NT2/D1 (cell line): ENCODE measurements around the gene CCSER1.

Experiments
- YY1 ChIP-seq: IDR thresholded peaks from 2 replicates; pipeline ENCODE4 v1.6.1; 2011; ENCODE audit not compliant: insufficient read length, insufficient read depth
- ZNF274 ChIP-seq: IDR thresholded peaks from 2 replicates; pipeline ENCODE4 v1.6.1; 2011; ENCODE audit warnings: mild to moderate bottlenecking, low read depth, low read length

- TF ChIP-seq ZNF274 = no peak
- TF ChIP-seq YY1 = no peak
Observed at GRCh38 chr4:90186229-90186628, 59.0 kb downstream of the CCSER1 start.
